HG02852 (cell line): Measurements from ENCODE around the gene RSRP1.
"Not testable (repeated sequence)": the region's sequence is repeated elsewhere in the genome, so short reads cannot be mapped to it uniquely, and the experiment has no call there.

Experiments used
- ATAC-seq: cut with Tn5 transposase; IDR thresholded peaks from one replicate; pipeline ENCODE4 v1.9.1; 2021; ENCODE audit warnings: mild to moderate bottlenecking, moderate library complexity; ENCODE audit not compliant: unreplicated experiment

The RSRP1 gene

GRCh38 chr1:25247024-25247828, at the start of gene RSRP1:
Gene RSRP1 (minus strand): TSS chr1:25247454. CDS start chr1:25246963, 491 bp downstream.
- peak; percentile 72 for ATAC-seq

GRCh38 chr1:25296501-25296900, 49.2 kb upstream of the RSRP1 start:
- not testable (repeated sequence) for ATAC-seq

GRCh38 chr1:25294889-25295826, 47.9 kb upstream of the RSRP1 start:
- not testable (repeated sequence) for ATAC-seq

GRCh38 chr1:25293426-25293825, 46.2 kb upstream of the RSRP1 start:
- not testable (repeated sequence) for ATAC-seq

- not testable (repeated sequence) for ATAC-seq
These were observed 42.8 kb upstream of the RSRP1 start for GRCh38 chr1:25290043-25290442.

GRCh38 chr1:25288573-25289101, 41.4 kb upstream of the RSRP1 start:
- not testable (repeated sequence) for ATAC-seq

- not testable (repeated sequence) for ATAC-seq
These were observed 39.9 kb upstream of the RSRP1 start for GRCh38 chr1:25287164-25287563.

GRCh38 chr1:25285862-25286261, 38.6 kb upstream of the RSRP1 start:
- ATAC-seq = not testable (repeated sequence)

GRCh38 chr1:25279693-25280111, 32.4 kb upstream of the RSRP1 start:
- not testable (repeated sequence) for ATAC-seq

- ATAC-seq = not testable (repeated sequence)
These were observed 31.5 kb upstream of the RSRP1 start for GRCh38 chr1:25278790-25279189.

GRCh38 chr1:25278358-25278757, 31.1 kb upstream of the RSRP1 start:
- not testable (repeated sequence) for ATAC-seq

- ATAC-seq = not testable (repeated sequence)
These were observed 30.0 kb upstream of the RSRP1 start for GRCh38 chr1:25277295-25277694.

GRCh38 chr1:25275648-25276047, 28.4 kb upstream of the RSRP1 start:
- ATAC-seq = not testable (repeated sequence)

GRCh38 chr1:25272238-25272637, 25.0 kb upstream of the RSRP1 start, which contains the start of gene RHD:
Gene RHD (plus strand): TSS chr1:25272509. CDS start chr1:25272548, 39 bp downstream.
- ATAC-seq = not testable (repeated sequence)

GRCh38 chr1:25268143-25268760, 21.0 kb upstream of the RSRP1 start:
- not testable (repeated sequence) for ATAC-seq

- ATAC-seq = peak; percentile 64
These were observed 20.3 kb upstream of the RSRP1 start for GRCh38 chr1:25267288-25268142.

- peak; percentile 30 for ATAC-seq
These were observed 19.5 kb upstream of the RSRP1 start for GRCh38 chr1:25266554-25267287.

GRCh38 chr1:25260336-25260735, 13.1 kb upstream of the RSRP1 start:
- ATAC-seq = not testable (repeated sequence)

GRCh38 chr1:25259813-25260212, 12.6 kb upstream of the RSRP1 start:
- ATAC-seq = not testable (repeated sequence)
